HepG2 (cell line): ENCODE data around the gene KDM3B. TPM values are rescaled to one million over a fixed set of nuclear protein-coding genes. Genes with fewer than 3 reads are reported as not detected.

Experiments used
- GATA4 ChIP-seq: sonication (generic); IDR thresholded peaks from 2 replicates; pipeline ENCODE4 v1.6.1; 2016; ENCODE audit warnings: antibody characterized with exemption, low read depth, borderline replicate concordance
- IKZF1 ChIP-seq: fragments of 450-650 bp; IDR thresholded peaks from 2 replicates; pipeline ENCODE4 v1.7.1; 2016
- JUNB ChIP-seq: sonication (generic); formaldehyde crosslinking; IDR thresholded peaks from 2 replicates; pipeline ENCODE4 v1.8.0; 2022; ENCODE audit warnings: missing genetic modification reagents, mild to moderate bottlenecking, borderline replicate concordance
- MYC ChIP-seq: sonication (generic); formaldehyde crosslinking; IDR thresholded peaks from 2 replicates; pipeline ENCODE4 v1.9.0; 2021; ENCODE audit warnings: missing genetic modification reagents, borderline replicate concordance
- NAIF1 ChIP-seq: sonication (generic); formaldehyde crosslinking; IDR thresholded peaks from 2 replicates; pipeline ENCODE4 v1.5.0; 2020; ENCODE audit warnings: mild to moderate bottlenecking, missing genetic modification reagents, borderline replicate concordance
- NFRKB ChIP-seq: fragments of 450-650 bp; IDR thresholded peaks from 2 replicates; pipeline ENCODE4 v1.6.1; 2017
- POLR2AphosphoS2 ChIP-seq: IDR thresholded peaks from 2 replicates; pipeline ENCODE4 v1.6.1; 2011; ENCODE audit warnings: low read depth, low read length, improper control_type of control experiment
- PRPF4 ChIP-seq: fragments of 200-400 bp; formaldehyde crosslinking; IDR thresholded peaks from 2 replicates; pipeline ENCODE4 v1.6.1; 2016; ENCODE audit warnings: low read length, low read depth; ENCODE audit not compliant: poor library complexity, severe bottlenecking
- RXRA ChIP-seq: sonication (generic); formaldehyde crosslinking; IDR thresholded peaks from 2 replicates; pipeline ENCODE4 v1.5.1; 2020; ENCODE audit warnings: missing genetic modification reagents
- RXRB ChIP-seq: IDR thresholded peaks from 2 replicates; pipeline ENCODE4 v1.6.1; 2016; ENCODE audit warnings: borderline replicate concordance, missing genetic modification reagents, missing compliant biosample characterization
- ZBTB4 ChIP-seq: sonication (generic); formaldehyde crosslinking; IDR thresholded peaks from 2 replicates; pipeline ENCODE4 v1.4.0; 2020; ENCODE audit warnings: missing genetic modification reagents, mild to moderate bottlenecking, borderline replicate concordance
- ZNF180 ChIP-seq: sonication (generic); formaldehyde crosslinking; IDR thresholded peaks from 2 replicates; pipeline ENCODE4 v1.4.0; 2020; ENCODE audit warnings: low read depth, missing genetic modification reagents, borderline replicate concordance
- ZNF446 ChIP-seq: sonication (generic); formaldehyde crosslinking; IDR thresholded peaks from 2 replicates; pipeline ENCODE4 v1.5.0; 2020; ENCODE audit warnings: mild to moderate bottlenecking, missing genetic modification reagents
- ZNF546 ChIP-seq: sonication (generic); formaldehyde crosslinking; conservative IDR thresholded peaks from 2 replicates; pipeline ENCODE4 v1.8.1; 2023; ENCODE audit warnings: mild to moderate bottlenecking, missing genetic modification reagents
- ZNF75D ChIP-seq: sonication (generic); formaldehyde crosslinking; IDR thresholded peaks from 2 replicates; pipeline ENCODE4 v1.8.1; 2023; ENCODE audit warnings: missing genetic modification reagents, mild to moderate bottlenecking, borderline replicate concordance
- polyA plus RNA-seq, 8 experiments: library from polyadenylated mRNA; depleted of rRNA in 3 of 8; stranded (reverse) in 7 of 8; unstranded in 1 of 8; fragments of >200 nt; fragmentation: Illumina TruSeq in 4 of 8; extraction: Trizol in 4 of 8; gene quantifications; 2 replicates each; pipeline versions ENCODE4 v1.2.1 to v1.2.3, GENCODE V29; 2011 to 2016; ENCODE audit warnings: low read depth in 4 of 8, missing spikeins in 1 of 8, mixed read lengths in 1 of 8; ENCODE audit not compliant: insufficient read depth in 1 of 8
- total RNA-seq, 5 experiments: library from RNA; depleted of rRNA; stranded (reverse); fragments of >200 nt; fragmentation: Illumina TruSeq; extraction: Trizol; gene quantifications; 2 replicates each; pipeline ENCODE4 v1.2.3, GENCODE V29; 2016; ENCODE audit warnings: low read depth in 1 of 5
- TF ChIP-seq, protein P1 (sequence below): sonication (generic); formaldehyde crosslinking; IDR thresholded peaks from 2 replicates; pipeline ENCODE4 v1.4.0; 2020; ENCODE audit warnings: mild to moderate bottlenecking, missing genetic modification reagents
- TF ChIP-seq, protein P2 (sequence below): sonication (generic); formaldehyde crosslinking; IDR thresholded peaks from 2 replicates; pipeline ENCODE4 v1.4.0; 2020; ENCODE audit warnings: missing genetic modification reagents
- TF ChIP-seq, protein P3 (sequence below): IDR thresholded peaks from 2 replicates; pipeline ENCODE4 v1.6.1; 2016; ENCODE audit warnings: missing compliant biosample characterization, missing genetic modification reagents, borderline replicate concordance

The KDM3B gene
- total and polyA plus RNA-seq, 2 of the 13 experiments (the other 11 are each of a cell fraction or from before 2014, with no cell fraction given): 19.7 to 34.3 TPM

DNA sequence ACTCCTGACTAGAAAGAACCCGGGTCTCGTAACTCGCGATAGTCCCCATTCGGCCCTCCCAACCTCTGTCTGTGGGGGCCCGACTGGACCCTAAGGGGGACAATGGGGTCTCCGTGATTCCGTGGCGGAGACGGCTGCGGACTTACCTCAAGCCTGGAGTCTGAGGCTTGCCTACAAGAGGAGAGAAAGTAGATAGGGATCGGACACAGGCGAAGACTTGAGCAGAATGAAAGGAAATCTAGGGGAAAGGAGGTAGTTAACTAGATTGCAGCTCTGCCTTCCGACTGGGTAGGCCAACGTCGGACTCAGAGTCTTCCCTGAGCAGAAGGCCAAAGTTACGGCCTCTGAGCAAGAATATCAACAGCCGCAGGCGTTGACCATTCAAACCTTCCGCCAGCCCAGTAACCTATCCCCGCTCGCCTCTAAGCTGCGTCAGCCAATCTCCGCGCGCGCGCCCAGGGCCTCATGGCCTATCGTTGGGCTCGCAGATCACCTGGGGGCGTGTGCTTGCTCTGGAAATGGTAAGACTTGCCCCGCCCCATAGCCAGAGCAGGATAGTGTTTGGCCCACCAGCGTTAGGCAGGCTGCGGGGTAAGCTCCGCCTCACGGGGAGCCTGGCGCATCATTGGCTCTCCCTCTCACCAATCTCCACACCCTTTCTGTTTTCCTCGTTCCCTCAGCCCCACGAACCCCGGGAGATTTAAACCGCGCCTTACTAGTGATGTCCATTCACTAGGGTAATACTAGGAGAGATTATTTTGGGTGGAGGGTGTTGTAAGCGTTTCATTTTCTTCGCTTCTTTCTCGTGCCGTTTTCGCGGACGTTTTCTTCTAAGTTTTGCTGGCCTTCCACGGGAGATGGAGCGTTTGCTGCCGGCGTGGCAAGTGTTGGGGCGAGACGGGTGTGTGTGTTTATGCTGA lies 20.8 kb upstream of the KDM3B start, which contains the start of gene CDC25C (continued):
- TF ChIP-seq, protein P1, sequence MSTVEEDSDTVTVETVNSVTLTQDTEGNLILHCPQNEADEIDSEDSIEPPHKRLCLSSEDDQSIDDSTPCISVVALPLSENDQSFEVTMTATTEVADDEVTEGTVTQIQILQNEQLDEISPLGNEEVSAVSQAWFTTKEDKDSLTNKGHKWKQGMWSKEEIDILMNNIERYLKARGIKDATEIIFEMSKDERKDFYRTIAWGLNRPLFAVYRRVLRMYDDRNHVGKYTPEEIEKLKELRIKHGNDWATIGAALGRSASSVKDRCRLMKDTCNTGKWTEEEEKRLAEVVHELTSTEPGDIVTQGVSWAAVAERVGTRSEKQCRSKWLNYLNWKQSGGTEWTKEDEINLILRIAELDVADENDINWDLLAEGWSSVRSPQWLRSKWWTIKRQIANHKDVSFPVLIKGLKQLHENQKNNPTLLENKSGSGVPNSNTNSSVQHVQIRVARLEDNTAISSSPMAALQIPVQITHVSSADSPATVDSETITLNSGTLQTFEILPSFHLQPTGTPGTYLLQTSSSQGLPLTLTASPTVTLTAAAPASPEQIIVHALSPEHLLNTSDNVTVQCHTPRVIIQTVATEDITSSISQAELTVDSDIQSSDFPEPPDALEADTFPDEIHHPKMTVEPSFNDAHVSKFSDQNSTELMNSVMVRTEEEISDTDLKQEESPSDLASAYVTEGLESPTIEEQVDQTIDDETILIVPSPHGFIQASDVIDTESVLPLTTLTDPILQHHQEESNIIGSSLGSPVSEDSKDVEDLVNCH (CRISPR knock-in tag): no peak
- TF ChIP-seq RXRB (CRISPR knock-in tag) (no peak), ZNF75D (CRISPR knock-in tag) (no peak), RXRA (CRISPR knock-in tag) (peak; percentile 19; the same call in 1 of the 2 replicates), GATA4 (no peak), IKZF1 (no peak), NFRKB (no peak), POLR2AphosphoS2 (no peak), ZNF446 (no peak), ZNF180 (CRISPR knock-in tag) (0 out of 2 replicates have a peak, but pooled peaks have one; percentile 42), JUNB (CRISPR knock-in tag) (no peak), MYC (CRISPR knock-in tag) (peak; percentile 68; the same call in 1 of the 2 replicates), ZNF546 (CRISPR knock-in tag) (no peak), ZBTB4 (no peak), PRPF4 (no peak), NAIF1 (CRISPR knock-in tag) (peak; percentile 92)
- TF ChIP-seq, protein P2, sequence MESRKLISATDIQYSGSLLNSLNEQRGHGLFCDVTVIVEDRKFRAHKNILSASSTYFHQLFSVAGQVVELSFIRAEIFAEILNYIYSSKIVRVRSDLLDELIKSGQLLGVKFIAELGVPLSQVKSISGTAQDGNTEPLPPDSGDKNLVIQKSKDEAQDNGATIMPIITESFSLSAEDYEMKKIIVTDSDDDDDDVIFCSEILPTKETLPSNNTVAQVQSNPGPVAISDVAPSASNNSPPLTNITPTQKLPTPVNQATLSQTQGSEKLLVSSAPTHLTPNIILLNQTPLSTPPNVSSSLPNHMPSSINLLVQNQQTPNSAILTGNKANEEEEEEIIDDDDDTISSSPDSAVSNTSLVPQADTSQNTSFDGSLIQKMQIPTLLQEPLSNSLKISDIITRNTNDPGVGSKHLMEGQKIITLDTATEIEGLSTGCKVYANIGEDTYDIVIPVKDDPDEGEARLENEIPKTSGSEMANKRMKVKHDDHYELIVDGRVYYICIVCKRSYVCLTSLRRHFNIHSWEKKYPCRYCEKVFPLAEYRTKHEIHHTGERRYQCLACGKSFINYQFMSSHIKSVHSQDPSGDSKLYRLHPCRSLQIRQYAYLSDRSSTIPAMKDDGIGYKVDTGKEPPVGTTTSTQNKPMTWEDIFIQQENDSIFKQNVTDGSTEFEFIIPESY: peak; percentile 25; the same call in 1 of the 2 replicates
- TF ChIP-seq, protein P3, sequence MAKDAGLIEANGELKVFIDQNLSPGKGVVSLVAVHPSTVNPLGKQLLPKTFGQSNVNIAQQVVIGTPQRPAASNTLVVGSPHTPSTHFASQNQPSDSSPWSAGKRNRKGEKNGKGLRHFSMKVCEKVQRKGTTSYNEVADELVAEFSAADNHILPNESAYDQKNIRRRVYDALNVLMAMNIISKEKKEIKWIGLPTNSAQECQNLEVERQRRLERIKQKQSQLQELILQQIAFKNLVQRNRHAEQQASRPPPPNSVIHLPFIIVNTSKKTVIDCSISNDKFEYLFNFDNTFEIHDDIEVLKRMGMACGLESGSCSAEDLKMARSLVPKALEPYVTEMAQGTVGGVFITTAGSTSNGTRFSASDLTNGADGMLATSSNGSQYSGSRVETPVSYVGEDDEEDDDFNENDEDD: peak; percentile 98
